ENCODE results near the gene FMO2. TPM values are rescaled to one million over a fixed set of nuclear protein-coding genes. Genes with fewer than 3 reads are reported as not detected.

FMO2 gene
- total RNA-seq, 4 donors from 2014 or later = 1.4 to 7.2 (median 4.1) TPM

- H3K36me3 ChIP-seq = no peaks in the 10 kb centered on the region
- H3K9me3 ChIP-seq = no peaks in the 10 kb centered on the region
- no peak overlapping the region for H3K4me3 ChIP-seq
- no peak for DNase-seq
- H3K27ac ChIP-seq = peak overlapping the region; percentile 21 to 78 (median 42)
- no peaks in the 10 kb centered on the region for H3K4me1 ChIP-seq
- TF ChIP-seq CTCF (IDR thresholded peaks at IDR 0.05) (no peak), POLR2A (IDR thresholded peaks at IDR 0.05) (no peak)
- no peaks in the 10 kb centered on the region for H3K27me3 ChIP-seq
These were observed 44.0 kb upstream of the FMO2 start for GRCh38 chr1:171140956-171141687.

GRCh38 chr1:171141688-171142415, 43.2 kb upstream of the FMO2 start:
- Histone ChIP-seq H3K9me3 (no peaks in the 10 kb centered on the region), H3K4me1 (no peaks in the 10 kb centered on the region), H3K27ac (peak overlapping the region; percentile 21 to 78 (median 54)), H3K27me3 (no peaks in the 10 kb centered on the region), H3K4me3 (no peak overlapping the region), H3K36me3 (no peaks in the 10 kb centered on the region)
- peak in 1 of 3 donors; percentile 59 for DNase-seq
- TF ChIP-seq POLR2A (IDR thresholded peaks at IDR 0.05) (no peak), CTCF (IDR thresholded peaks at IDR 0.05) (no peak)

GRCh38 chr1:171142416-171143385, 42.4 kb upstream of the FMO2 start:
- H3K4me1 ChIP-seq = no peaks in the 10 kb centered on the region
- no peaks in the 10 kb centered on the region for H3K9me3 ChIP-seq
- TF ChIP-seq CTCF (IDR thresholded peaks at IDR 0.05) = no peak
- no peak for TF ChIP-seq POLR2A (IDR thresholded peaks at IDR 0.05)
- no peaks in the 10 kb centered on the region for H3K36me3 ChIP-seq
- peak in 1 of 3 donors; percentile 47 for DNase-seq
- H3K27ac ChIP-seq = peak overlapping the region; percentile 32 to 78 (median 54)
- no peak overlapping the region for H3K4me3 ChIP-seq
- no peaks in the 10 kb centered on the region for H3K27me3 ChIP-seq

- Histone ChIP-seq H3K4me1 (no peaks in the 10 kb centered on the region), H3K27ac (no peak overlapping the region), H3K4me3 (no peak overlapping the region), H3K9me3 (no peaks in the 10 kb centered on the region), H3K36me3 (no peaks in the 10 kb centered on the region), H3K27me3 (no peaks in the 10 kb centered on the region)
- no peak for DNase-seq
- TF ChIP-seq CTCF (IDR thresholded peaks at IDR 0.05) = no peak
- TF ChIP-seq POLR2A (IDR thresholded peaks at IDR 0.05) = no peak
These were observed 34.9 kb upstream of the FMO2 start for GRCh38 chr1:171150156-171150555.

GRCh38 chr1:171152549-171152948, 32.6 kb upstream of the FMO2 start:
- H3K27ac ChIP-seq = no peak overlapping the region
- no peaks in the 10 kb centered on the region for H3K4me1 ChIP-seq
- H3K4me3 ChIP-seq = no peak overlapping the region
- no peaks in the 10 kb centered on the region for H3K27me3 ChIP-seq
- H3K9me3 ChIP-seq = no peaks in the 10 kb centered on the region
- H3K36me3 ChIP-seq = no peaks in the 10 kb centered on the region
- no peak for DNase-seq
- TF ChIP-seq POLR2A (IDR thresholded peaks at IDR 0.05) = no peak
